HG02884 (cell line): ENCODE data around the gene CFAP100.

ENCODE experiments used
- ATAC-seq: cut with Tn5 transposase; IDR thresholded peaks from one replicate; pipeline ENCODE4 v1.9.1; 2021; ENCODE audit warnings: mild to moderate bottlenecking, moderate library complexity; ENCODE audit not compliant: unreplicated experiment

Gene CFAP100

DNA sequence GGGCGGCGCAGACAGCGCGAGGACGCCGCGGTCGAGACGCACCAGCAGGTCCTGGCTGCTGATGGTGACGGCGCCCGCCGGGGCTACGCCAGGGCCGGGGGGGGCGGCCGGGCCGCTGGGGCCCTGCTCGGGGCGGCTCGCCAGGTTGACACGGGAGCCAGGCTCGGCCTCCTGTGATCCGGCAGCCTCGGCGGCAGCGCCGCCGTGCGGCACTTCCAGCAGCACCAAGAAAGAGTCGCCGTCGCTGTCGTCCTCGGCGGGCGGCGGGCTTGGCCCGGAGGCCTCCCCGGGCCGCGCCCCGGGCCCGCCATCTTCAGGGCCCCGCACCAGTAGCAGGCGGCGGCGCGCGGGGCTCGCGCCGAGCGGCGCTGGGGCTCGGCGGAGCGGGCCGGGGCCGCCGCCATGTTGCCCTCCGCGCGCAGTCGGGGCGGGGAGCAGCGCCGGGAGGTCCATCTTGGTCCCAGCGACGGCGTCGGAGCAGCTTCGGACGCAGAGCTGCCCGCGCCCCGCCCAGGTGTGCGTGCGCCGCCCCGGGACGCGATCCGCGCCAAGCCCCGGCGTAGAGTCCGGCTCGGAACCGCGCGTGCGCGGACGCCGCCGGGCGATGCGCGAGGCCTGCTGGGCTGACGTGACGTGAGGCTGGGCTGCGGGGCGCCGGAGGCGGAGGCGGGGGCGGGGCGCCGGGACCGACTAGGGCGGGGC, 80.9 kb downstream of the CFAP100 start, which contains the start of gene ZXDC:
Gene ZXDC (minus strand): TSS at position 479 of the 702 bp plus-strand sequence. CDS start 26 bp downstream, at position 453.
- ATAC-seq = peak; percentile 75

GRCh38 chr3:126476166-126477060, 81.7 kb downstream of the CFAP100 start:
- peak; percentile 20 for ATAC-seq

- ATAC-seq = no peak
These were observed 82.3 kb downstream of the CFAP100 start for GRCh38 chr3:126477061-126477380.

GRCh38 chr3:126478581-126479310, 84.0 kb downstream of the CFAP100 start:
- no peak for ATAC-seq

DNA sequence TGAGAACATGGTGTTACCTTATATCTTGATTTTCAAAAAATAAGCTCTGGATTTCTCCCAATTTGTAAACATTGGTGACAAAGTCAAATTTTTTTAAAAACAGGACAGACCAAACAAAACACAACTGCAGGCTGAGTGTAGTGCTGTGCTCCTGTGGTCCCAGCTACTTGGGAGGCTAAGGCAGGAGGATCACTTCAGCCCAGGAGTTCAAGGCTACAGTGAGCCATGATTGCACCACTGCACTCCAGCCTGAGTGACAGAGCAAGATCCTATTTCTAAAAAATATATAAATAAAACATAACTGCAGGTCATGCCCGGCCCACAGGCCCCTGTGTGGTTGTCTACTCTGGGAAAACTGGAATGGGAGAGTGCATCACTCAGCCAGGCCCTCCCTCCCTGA, 84.9 kb downstream of the CFAP100 start:
- ATAC-seq = no peak

- no peak for ATAC-seq
These were observed 85.5 kb downstream of the CFAP100 start for GRCh38 chr3:126480206-126480605.

DNA sequence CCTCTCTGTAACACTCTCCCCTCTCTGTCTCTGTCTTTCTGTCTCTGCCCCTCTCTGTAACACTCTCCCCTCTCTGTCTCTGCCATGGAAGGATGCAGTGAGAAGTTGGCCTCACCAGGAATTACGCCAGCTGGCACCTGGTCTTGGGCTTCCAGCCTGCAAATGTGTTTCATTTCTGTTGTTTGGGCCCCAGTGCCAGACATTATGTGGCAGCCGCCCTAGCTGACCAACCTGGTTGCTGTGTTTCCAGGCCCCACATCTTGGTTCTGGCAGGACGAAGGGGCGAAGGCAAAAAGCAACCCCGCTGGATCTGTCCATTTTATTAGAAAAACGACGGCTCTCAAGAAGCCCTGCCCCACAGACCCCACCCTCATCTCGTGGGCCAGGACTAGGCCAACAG, 86.2 kb downstream of the CFAP100 start:
- no peak for ATAC-seq

GRCh38 chr3:126481808-126482502, 87.2 kb downstream of the CFAP100 start:
- no peak for ATAC-seq

GRCh38 chr3:126482503-126483255, 88.0 kb downstream of the CFAP100 start:
- ATAC-seq = no peak

- no peak for ATAC-seq
These were observed 88.6 kb downstream of the CFAP100 start for GRCh38 chr3:126483321-126483761.

- ATAC-seq = no peak
These were observed 89.4 kb downstream of the CFAP100 start for GRCh38 chr3:126484148-126484547.

DNA sequence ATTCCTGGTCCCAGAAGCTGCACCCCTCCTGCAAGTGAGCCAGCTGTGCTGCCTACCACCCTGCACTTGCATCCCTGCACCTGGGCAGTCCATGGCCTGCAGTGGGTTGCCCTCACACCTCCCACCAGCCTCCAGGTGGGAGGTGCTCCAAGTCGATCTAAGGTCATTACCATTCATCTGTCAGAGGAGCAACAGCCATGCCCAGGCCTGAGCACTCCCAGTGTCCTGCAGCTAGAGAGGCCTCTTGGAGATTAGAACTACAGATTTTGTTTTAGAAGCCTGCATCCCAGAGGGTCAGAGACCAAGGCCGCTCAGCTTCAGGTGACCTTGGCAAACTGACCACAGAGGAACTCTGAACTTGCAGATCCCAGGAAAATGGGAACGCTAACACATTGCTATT, 90.0 kb downstream of the CFAP100 start:
- no peak for ATAC-seq

- no peak for ATAC-seq
These were observed 90.6 kb downstream of the CFAP100 start for GRCh38 chr3:126485176-126485897.

DNA sequence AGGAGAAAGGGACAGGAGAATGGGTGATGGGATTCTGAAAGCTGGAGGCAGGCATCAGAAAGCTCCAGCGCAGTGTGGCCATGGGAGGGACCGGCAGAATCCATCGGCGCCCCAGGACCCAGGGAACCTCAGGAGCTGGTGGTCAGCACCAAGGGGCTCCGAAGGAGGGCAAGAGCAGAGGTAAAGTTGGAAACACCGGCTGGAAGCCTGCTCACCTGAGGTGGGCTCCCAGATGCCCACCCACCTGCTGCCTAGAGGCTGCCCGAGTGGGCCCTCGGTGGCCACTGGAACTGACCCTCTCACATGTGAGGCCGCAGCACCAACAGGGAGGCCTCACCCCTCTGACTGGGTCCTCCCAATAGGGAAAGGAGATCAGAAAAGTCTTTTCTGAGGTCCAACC, 91.2 kb downstream of the CFAP100 start:
- ATAC-seq = no peak
